Frontal cortex (tissue), 4 donors: ENCODE data around the gene ITGB7. TPM values are rescaled to one million over a fixed set of nuclear protein-coding genes. Genes with fewer than 3 reads are reported as not detected.

Experiments
- DNase-seq, 2 donors: peaks; one replicate each; pipeline ENCODE4 v3.0.0; 2012; ENCODE audit warnings: low spot score in 2 of 2
- FAIRE-seq: peaks from 2 replicates; lab custom pipeline; 2012; peaks lifted over from hg19 to GRCh38; lab: Jason Lieb, UNC
- total RNA-seq: library from RNA; depleted of rRNA; stranded (reverse); fragments of >200 nt; gene quantifications from one replicate; pipeline ENCODE4 v1.2.3, GENCODE V29; 2014
- donor health status: control.
- donor health status: control.
- donor health status: control.

ITGB7 gene, protein sequence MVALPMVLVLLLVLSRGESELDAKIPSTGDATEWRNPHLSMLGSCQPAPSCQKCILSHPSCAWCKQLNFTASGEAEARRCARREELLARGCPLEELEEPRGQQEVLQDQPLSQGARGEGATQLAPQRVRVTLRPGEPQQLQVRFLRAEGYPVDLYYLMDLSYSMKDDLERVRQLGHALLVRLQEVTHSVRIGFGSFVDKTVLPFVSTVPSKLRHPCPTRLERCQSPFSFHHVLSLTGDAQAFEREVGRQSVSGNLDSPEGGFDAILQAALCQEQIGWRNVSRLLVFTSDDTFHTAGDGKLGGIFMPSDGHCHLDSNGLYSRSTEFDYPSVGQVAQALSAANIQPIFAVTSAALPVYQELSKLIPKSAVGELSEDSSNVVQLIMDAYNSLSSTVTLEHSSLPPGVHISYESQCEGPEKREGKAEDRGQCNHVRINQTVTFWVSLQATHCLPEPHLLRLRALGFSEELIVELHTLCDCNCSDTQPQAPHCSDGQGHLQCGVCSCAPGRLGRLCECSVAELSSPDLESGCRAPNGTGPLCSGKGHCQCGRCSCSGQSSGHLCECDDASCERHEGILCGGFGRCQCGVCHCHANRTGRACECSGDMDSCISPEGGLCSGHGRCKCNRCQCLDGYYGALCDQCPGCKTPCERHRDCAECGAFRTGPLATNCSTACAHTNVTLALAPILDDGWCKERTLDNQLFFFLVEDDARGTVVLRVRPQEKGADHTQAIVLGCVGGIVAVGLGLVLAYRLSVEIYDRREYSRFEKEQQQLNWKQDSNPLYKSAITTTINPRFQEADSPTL
- not detected for total RNA-seq

DNA sequence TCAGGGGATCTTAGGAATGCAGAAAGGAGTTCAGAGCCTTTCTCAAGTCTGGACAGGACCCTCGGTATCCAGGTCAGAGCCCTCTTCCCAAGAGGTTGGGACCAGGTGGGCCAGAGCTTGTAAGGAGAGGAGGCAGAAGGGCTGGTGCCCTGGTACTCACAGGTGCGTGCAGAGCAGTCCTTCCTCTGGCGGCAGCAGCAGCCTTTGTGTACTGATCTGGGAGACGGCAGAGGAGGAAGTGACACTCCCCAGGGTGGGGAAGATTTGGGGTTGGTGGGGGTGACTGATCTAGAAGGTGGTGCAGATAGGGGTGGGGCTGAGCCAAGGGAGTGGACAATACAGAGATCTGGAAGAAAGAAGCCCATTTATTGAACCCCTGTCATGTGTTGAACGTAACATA, at the start of gene ITGB7:
Gene ITGB7, minus strand, starts transcription at position 210 of the 400 bp plus-strand sequence. CDS start 6,808 bp downstream, outside the sequence.
- no peak for FAIRE-seq
- no peak for DNase-seq

DNA sequence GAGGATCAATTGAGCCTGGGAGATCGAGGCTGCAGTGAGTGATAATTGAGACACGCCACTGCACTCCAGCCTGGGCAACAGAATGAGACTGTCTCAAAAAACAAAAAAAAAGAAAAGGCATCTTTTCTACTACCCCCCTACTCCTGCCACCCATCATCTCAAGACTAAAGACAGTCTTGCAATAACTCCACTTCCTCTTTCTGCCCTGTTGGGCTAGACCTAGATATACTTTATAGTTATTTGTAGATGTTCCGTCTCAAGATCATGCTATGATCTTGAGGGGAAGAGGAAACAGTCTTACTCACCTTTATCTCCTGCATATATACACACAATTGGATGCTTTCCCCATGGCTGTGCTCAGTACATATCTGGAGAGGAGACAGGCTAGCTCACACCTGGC, 48.9 kb upstream of the ITGB7 start:
- FAIRE-seq (no peak), DNase-seq (no peak)

DNA sequence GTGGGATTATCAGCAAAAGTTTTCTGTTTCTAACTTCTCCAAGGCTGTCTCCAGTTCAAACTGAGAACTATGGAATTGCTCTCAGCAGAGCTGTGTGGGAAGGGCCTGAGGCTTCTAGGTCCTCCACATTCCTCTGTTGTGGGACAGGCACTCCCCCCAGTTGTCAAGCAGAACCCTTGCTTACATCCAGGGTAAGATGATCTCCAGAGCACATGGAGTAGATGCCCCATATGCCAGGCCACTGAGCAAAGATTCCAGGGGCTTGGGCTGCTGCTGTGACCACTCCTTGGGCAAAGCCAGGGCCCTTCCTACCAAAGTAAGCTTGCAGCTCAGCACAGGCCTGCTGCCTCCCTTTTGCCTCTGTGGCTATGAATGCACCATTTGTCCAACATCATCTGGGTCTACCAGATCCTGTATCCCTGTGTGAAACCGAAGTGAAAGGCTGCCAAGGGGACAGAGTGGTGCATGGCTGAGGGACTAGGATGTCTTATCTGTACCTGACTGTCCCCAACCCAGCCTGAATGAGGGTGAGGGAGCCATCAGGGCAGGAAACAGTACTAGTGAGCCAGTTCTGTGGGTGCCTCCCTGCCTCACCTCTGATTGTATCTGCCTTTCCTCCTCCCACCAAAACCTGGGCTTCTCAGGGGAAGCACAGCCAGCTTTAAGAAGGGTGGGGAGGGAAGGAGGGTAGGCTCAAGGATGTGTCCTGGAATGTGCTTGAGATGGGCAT, 47.9 kb upstream of the ITGB7 start:
- DNase-seq, result no peak
- FAIRE-seq, result no peak

DNA sequence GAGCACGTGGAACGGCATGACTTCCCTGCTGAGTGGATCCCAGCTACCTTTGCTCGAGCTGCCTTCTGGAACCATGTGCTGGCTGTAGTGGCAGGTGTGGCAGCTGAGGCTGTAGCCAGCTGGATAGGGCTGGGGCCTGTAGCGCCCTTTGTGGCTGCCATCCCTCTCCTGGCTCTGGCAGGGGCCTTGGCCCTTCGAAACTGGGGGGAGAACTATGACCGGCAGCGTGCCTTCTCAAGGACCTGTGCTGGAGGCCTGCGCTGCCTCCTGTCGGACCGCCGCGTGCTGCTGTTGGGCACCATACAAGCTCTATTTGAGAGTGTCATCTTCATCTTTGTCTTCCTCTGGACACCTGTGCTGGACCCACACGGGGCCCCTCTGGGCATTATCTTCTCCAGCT, 46.2 kb upstream of the ITGB7 start:
- FAIRE-seq (no peak), DNase-seq (no peak)

DNA sequence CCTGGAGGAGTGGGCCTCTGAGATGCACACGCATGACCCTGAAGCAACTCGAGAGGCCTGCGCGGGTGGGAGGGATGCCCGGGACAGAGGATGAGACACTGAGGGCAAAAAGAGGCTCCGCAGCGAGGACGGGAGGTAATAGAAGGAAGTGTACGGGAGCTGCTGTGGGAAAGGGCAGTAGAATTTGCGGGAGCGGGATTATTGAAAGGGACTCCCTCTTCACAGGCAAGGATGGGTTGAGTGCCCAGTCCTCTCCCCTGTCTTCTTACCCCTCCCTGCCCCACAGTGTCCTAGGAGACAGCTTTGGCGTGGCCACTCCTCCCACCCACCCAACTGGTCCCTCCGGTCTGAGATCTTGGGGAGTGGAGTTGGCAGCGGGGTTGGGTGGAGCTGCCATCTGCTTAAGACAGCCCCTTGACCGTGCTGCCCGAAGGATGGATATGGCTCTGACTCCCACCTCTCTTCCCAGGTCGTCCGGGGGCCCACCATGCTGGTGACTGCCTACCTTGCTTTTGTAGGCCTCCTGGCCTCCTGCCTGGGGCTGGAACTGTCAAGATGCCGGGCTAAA, 45.4 kb upstream of the ITGB7 start:
- DNase-seq (peak in 1 of 2 donors; percentile 41), FAIRE-seq (no peak)

DNA sequence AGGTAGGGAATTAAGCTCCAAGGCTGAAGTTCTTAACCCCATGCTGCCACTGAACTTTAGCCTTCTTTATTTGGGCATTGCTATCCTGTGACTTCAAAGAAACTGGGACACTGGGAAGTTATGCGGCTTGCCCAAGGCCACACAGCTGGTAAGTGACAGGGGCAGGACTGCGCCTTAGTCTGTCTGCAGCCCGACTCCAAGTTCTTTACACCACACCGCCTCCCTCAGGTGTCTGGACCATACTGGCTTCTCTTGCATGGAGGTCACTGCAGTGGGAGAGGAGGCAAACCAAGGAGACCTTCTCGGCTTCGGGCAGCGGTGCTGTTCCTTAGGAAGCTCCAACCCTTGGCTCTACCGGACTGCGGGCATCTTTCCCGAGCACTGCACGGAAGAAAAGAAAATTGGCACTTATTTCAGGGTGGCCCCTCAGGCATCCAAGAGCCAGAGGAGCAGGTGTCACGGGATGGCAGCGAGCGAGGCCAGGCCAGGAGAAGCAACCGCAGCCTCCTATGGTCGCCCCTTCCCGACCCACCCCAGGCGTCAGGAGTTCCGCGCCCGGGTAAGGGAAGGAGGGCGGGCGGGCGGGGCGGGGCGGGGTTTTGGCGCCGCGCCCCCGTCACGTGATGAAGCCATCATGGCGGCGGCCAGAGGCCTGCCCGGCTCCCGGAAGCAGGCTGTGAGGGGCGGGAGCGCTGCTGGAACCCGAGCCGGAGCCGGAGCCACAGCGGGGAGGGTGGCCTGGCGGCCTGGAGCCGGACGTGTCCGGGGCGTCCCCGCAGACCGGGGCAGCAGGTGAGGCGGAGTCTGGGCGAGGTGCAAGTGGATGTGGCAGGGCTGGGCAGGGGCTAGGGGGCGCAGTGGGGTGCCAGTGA, 44.7 kb upstream of the ITGB7 start:
- FAIRE-seq, result no peak
- peak; percentile 92 to 94 for DNase-seq

DNA sequence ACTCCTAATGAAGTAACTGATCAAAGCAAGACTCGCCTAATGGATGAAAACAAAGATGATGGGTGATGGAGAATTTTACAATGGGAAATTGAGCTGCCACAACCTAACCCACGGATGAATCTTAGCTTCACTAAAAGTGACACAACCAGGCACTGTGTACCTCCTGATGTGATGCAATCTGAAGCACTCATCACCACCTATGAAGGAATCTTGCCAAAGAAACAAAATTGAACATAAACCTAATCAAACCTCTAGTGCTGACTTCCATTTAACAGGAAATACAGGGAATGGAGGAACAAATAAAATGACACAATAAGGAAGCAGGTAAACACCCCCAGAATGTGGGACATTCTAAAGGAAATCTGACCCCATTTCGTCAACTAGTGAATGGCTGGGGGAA, 38.2 kb upstream of the ITGB7 start:
- FAIRE-seq, result no peak
- DNase-seq, result no peak

DNA sequence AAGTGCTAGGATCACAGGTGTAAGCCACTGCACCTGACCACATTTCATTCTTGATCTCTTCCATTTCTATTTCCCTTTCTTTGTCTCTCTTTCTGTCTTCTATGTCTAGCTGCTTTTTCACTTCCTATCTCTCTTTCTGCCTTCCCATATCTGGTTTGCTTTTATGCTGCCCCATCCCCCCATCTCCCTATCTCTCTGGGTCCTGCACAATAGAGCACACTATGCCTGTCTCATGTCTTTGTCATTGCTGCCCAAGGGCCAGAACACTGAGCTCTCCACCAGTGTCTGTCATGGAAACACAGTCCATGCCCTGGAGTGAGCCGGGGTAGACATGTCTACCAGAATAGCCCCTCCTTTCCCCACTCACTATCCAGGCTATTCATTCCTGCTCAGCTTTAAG, 37.3 kb upstream of the ITGB7 start:
- FAIRE-seq (no peak), DNase-seq (no peak)

DNA sequence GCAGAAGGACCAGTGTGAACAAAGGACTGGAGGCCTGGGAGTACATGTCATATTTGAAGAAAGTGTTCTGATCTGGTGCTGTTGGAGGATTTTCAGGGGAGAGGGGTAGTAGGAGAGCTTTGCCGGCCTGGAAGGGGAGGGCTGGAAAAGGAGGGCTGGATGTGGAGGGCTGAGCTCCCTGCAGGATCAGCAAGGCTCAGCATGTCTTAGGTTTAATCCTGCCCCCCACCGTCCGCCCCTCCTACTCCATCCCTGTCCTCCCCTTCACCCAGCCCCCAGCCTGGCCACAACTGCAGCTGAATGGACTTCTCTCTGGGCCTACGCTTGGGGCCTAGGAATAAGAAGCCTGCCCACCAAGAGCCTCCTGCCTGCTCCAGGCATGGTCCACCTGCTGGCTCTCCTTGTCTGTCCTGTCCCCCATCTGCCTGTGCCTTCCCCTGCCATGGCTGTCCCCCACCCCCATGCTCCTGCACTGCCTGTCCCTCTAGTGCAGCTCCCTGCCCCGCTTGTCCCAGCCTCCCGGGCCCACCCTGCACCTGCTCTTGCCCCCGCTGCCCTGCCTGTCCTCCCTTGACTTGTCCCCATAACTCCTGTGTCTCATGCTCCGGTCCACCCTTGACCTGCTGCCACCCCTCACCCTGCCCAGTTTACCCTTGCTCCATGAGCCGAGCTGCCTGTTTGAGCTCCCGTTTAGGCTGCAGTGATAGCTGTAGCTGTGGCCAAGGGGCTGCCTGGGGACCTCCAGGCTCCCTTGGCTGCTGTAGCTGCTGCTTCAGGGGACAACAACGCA, 34.8 kb upstream of the ITGB7 start:
- no peak for FAIRE-seq
- no peak for DNase-seq

DNA sequence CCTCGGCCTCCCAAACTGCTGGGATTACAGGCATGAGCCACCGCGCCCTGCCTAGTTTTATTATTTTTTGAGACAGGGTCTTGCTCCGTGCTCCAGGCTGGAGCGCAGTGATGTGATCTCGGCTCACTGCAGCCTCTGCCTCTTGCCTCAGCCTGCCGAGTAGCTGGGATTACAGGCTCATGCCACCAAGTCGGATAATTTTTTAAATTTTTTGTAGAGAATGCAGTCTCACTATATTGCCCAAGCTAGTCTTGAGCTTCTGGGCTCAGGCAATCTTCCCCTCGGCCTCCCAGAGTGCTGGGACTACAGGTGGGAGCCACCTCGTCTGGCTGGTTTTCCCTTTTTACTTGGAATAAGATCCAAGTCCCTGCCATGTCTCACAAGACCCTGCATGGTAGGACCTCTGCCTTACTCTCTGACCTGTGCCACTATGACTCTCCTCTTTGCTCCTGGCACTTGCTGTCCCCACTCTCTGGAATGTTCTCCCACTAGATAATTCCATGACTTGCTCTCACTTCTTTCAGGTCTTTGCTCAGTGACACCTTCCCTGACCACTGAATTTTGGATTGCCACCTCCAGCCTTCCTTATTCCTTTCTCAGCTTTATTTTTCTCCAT, 32.7 kb upstream of the ITGB7 start:
- no peak for DNase-seq
- no peak for FAIRE-seq

DNA sequence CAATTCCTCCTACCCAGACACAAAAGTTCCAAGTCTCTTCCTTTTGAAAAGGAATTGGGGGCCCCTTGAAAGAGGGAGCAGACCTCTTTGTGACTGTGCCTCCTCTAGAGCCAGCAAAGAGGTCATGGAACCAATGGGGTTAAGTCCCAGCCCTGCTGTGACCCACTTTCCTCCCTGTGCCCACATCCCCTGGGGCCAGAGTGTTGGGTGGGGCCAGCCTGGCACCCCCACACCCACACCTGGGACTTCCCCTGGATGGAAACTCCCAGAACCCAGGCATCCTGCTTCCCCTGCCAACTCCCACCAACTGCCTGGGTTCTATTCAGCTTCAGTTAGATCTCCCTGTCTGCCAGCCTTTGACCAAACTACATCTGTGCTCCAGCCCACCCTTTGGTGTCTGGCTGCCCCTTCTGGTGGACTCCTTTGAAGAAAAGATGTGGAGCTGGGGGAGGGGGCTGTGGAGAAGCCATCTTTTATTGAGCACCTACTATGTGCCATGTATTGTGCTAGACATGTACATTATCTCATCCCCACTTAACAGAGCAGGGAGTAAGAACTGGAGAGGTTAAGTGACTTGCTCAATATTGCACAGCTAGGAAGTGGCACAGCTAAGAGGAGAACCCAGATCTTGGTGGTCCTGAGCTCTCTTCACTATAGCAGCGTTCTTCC, 29.5 kb upstream of the ITGB7 start:
- DNase-seq, result no peak
- FAIRE-seq, result no peak

DNA sequence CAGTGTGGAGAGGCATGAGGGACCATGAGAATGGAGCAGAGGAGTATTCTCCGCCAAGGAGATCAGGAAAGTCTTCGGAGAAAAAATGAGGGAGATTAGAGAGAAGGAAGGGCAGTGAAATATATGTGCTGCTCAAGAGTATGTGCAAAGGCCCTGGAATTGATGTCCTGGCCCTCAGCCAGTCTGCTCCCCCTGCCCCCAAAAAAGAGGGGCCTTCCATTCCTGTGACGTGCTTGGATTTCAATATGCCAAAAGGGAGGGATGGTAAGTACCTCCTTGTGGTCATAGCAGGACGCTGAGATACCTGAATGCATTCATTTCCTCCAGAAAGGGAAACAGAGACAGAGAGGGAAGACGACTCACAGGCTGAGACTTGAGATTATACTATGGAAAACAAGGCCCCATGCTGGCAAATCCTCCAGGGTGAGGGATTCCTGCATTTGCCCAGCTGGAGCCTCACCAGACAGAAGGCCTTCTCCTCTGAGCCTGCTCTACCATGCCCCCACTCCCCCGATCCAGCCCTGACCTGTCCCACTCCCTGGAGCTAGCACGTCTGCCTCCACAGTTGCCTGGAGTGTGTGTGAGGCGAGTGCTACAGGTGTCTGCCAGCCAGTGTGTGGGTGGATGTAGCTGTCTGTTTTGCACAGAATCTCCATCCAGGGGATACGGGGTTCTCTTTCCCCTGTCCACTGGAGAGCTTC, 28.8 kb upstream of the ITGB7 start:
- FAIRE-seq, result no peak
- DNase-seq, result no peak

DNA sequence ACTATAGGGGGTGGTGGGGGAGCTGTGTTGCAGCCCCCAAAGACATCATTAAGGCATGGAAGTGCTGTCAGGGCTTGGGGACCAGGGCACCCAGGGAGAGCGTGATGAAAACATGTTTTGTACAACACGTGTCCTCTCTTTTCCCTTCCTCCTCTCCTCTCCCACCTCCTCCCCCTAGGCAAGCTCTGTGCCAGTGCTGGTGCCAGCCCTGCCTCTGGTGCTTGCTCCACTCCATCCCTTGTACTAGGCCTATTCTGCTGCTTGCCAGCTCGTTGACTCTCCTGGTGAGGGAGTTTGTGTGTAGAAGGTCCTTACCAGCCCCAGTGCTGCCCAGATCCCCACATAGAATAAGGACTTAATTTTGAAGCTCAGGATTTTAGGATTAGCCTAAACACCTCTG, 28.1 kb upstream of the ITGB7 start:
- DNase-seq (no peak), FAIRE-seq (no peak)

DNA sequence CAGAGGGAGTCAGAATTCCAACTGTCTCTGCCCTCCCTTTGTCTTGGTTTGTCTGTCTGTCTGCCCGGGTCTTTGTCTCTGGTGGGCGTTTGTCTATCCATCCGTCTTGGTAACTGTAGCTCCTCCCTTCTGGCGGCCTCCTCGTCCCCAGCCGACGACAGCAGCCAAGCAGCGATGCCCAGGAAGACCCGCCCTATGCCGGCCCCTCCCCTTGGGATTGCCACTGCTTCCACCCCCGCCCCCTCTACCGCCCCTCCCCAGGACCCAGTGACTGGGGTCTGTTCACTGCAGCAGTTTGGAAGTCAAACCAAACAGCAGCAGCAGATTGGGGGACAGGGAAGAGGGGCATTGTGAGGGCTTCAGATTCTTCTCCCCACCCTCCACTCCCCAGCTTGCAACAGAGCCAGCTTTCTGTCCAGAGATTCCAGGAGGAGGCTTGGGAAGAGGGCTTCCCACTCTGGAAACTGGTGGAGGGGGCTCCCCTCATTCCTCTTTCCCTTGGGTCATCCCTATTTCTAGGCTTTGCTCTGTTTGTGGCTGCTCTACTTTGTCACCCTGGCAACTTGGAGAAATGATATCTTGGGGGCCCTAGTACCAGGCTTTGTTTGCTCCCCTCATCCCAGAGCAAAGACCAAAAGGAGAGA, 27.3 kb upstream of the ITGB7 start:
- FAIRE-seq (no peak), DNase-seq (no peak)

DNA sequence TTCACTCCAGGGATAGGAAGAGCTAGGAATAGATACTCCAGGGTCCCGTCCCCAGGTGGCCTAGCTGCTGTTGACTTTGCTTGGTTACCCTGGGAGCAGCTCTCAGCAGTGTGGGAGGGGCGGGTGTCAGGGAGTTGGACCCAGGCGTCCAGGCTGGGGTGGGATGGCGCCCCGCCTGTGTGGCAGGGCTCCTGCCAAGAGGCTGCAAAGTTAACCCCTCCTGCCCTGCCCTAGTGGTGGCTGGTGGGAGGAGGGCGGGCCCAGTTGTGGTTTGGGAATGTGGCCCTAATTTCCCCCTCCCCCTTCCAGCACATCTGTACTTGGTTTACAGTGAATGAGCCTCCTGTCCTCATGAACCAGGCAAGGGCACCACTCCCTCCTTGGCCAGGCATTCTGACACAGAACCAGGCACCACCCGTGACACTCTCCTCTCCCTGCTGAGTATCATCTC, 26.6 kb upstream of the ITGB7 start:
- no peak for FAIRE-seq
- DNase-seq, result no peak

DNA sequence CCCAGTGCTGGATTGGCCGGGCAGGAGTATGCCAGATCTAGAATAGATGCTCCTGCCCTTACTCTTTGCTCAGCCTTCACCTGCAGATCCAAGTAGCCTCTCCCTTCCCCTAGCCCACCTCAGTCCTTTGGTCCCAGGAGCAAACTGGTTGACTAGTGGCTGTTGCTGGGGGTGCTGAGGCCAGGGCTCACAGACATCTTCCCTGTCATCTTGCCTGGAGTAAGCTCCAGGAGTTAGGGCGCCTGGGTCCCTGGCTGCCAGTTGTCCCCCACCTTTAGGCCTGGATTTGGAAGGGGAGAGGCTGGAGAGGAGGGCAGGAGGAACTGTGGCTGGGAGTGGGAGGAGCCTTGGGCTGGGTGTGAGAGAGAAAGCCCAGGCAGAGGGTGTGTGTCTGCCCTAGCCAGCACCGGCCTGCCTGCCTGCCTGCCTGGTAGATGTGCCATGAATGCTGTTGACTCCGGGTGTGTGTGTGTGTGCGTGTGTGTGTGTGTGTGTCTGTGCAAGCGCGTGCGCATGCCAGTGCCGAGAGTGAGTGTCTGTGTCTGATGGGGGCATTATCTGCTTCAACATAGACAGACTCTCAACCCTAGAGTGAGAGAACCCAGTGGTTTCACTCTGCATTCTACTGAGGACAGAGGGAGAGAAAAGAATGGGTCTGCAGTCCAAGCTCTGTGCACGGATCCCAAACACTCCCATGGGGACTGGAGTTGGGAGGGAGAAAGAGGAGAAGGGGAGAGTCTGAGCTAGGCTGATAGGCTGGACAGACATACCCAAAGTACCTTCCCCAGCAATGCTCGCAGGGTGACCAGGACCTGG, 25.8 kb upstream of the ITGB7 start:
- no peak for DNase-seq
- no peak for FAIRE-seq
